ENCODE results near the gene UNC13D.

- TF ChIP-seq POLR2A (IDR thresholded peaks at IDR 0.05) (no peak), CTCF (IDR thresholded peaks at IDR 0.05) (no peak)
Measured at GRCh38 chr17:75843577-75844529, at the start of gene UNC13D.
